ENCODE results near the gene CDT1.

The CDT1 gene

DNA sequence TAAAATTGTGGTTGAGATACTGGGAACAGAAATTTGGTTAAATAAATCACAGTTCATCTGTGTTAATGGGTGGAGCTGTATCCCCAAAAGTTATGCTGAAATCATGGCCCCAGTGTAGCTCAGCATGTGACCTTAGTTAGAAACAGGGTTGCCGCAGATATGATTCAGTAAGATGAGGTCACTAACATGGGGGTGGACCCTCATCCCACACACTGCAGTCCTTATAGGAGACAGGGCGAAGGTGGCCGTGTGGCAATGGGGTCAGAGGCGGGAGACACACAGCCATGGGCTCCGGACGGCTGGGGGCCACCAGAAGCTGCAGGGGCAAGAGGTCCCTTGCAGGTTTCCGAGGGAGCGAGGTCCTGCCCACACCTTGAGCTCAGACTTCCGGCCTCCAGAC, 42.5 kb downstream of the CDT1 start:
- H3K27me3 ChIP-seq (ENCODE audit: low read length): no peaks in the 10 kb centered on the region
- no peak overlapping the region for H3K4me2 ChIP-seq (ENCODE audit: low read depth, low read length, poor library complexity, severe bottlenecking)
- no peak overlapping the region for H3K27ac ChIP-seq (ENCODE audit: low read depth, low read length)
- no peak overlapping the region for H3K4me3 ChIP-seq (ENCODE audit: insufficient read depth, low read length, poor library complexity, severe bottlenecking)
- H3K9me3 ChIP-seq (ENCODE audit: insufficient read depth, low read length): no peaks in the 10 kb centered on the region
- no peak overlapping the region for H2AFZ ChIP-seq (ENCODE audit: low read depth, low read length, severe bottlenecking)
- TF ChIP-seq, protein P1, sequence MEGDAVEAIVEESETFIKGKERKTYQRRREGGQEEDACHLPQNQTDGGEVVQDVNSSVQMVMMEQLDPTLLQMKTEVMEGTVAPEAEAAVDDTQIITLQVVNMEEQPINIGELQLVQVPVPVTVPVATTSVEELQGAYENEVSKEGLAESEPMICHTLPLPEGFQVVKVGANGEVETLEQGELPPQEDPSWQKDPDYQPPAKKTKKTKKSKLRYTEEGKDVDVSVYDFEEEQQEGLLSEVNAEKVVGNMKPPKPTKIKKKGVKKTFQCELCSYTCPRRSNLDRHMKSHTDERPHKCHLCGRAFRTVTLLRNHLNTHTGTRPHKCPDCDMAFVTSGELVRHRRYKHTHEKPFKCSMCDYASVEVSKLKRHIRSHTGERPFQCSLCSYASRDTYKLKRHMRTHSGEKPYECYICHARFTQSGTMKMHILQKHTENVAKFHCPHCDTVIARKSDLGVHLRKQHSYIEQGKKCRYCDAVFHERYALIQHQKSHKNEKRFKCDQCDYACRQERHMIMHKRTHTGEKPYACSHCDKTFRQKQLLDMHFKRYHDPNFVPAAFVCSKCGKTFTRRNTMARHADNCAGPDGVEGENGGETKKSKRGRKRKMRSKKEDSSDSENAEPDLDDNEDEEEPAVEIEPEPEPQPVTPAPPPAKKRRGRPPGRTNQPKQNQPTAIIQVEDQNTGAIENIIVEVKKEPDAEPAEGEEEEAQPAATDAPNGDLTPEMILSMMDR (IDR thresholded peaks at IDR 0.05; ENCODE audit: insufficient read depth, low read length, poor library complexity, severe bottlenecking): no peak
- no peak for TF ChIP-seq EZH2phosphoT487 (conservative IDR thresholded peaks at IDR 0.05; ENCODE audit: low read length)
- H3K79me2 ChIP-seq (ENCODE audit: insufficient read depth, low read length): no peaks in the 10 kb centered on the region
- H3K9me2 ChIP-seq (replicated peaks; ENCODE audit: insufficient read depth, low read length): no peaks in the 10 kb centered on the region
- H3F3A ChIP-seq (ENCODE audit: insufficient read depth): no peaks in the 10 kb centered on the region
- H4K20me1 ChIP-seq (ENCODE audit: low read depth, low read length): no peaks in the 10 kb centered on the region
- H3K36me3 ChIP-seq (ENCODE audit: low read length): no peaks in the 10 kb centered on the region
- H3K9ac ChIP-seq (ENCODE audit: low read length): no peak overlapping the region

DNA sequence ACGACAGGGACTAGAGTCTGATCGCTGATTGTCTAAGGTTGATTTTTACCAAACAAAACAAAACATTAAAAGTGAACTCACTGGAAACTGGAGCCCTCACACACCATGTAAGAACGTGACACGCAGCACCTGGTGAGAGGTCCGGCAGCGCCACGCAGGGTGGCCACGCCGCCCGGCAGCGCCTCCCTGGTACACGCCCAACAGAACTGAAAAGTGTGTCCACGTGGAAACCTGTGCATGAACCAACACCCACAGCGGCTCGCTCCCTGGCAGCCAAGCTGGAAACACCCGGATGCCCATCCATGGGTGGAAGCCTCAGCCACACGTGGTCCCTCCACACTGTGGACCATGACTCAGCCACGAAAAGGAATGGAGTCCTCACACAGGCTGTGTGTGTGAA, 44.1 kb downstream of the CDT1 start:
- Histone ChIP-seq H3K79me2 (ENCODE audit: insufficient read depth, low read length) (no peaks in the 10 kb centered on the region), H3K27me3 (ENCODE audit: low read length) (no peaks in the 10 kb centered on the region), H3K9me2 (replicated peaks; ENCODE audit: insufficient read depth, low read length) (no peaks in the 10 kb centered on the region), H3K27ac (ENCODE audit: low read depth, low read length) (no peak overlapping the region), H3K9ac (ENCODE audit: low read length) (no peak overlapping the region), H3K4me2 (ENCODE audit: low read depth, low read length, poor library complexity, severe bottlenecking) (no peak overlapping the region), H3F3A (ENCODE audit: insufficient read depth) (no peaks in the 10 kb centered on the region), H4K20me1 (ENCODE audit: low read depth, low read length) (no peaks in the 10 kb centered on the region), H3K36me3 (ENCODE audit: low read length) (no peaks in the 10 kb centered on the region), H3K4me3 (ENCODE audit: insufficient read depth, low read length, poor library complexity, severe bottlenecking) (no peak overlapping the region), H3K9me3 (ENCODE audit: insufficient read depth, low read length) (no peaks in the 10 kb centered on the region), H2AFZ (ENCODE audit: low read depth, low read length, severe bottlenecking) (no peak overlapping the region)
- TF ChIP-seq, protein P1 (IDR thresholded peaks at IDR 0.05; ENCODE audit: insufficient read depth, low read length, poor library complexity, severe bottlenecking): no peak
- TF ChIP-seq EZH2phosphoT487 (conservative IDR thresholded peaks at IDR 0.05; ENCODE audit: low read length): no peak

DNA sequence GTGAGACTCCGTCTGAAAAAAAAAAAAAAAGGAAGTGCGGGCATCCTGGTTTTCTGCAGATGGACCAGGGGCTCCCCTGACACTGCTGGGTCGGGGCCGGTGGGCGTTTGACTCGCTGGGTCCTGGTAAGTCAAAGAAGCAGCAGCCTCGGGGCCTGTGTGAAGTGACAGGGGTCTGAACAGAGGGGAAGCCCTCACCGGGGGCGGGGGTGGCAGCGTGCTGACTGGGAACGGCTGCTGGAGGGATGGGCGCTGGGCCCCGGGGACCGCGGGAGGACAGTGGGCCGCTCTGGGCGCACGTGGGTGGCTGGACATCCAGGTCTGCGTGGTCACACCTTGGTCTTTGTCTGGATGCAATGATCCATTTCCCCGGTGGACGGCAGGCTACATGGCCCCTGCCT, 45.0 kb downstream of the CDT1 start:
- TF ChIP-seq EZH2phosphoT487 (conservative IDR thresholded peaks at IDR 0.05; ENCODE audit: low read length): no peak
- TF ChIP-seq, protein P1 (IDR thresholded peaks at IDR 0.05; ENCODE audit: insufficient read depth, low read length, poor library complexity, severe bottlenecking): no peak
- no peaks in the 10 kb centered on the region for H4K20me1 ChIP-seq (ENCODE audit: low read depth, low read length)
- H3K79me2 ChIP-seq (ENCODE audit: insufficient read depth, low read length): no peaks in the 10 kb centered on the region
- no peak overlapping the region for H3K4me2 ChIP-seq (ENCODE audit: low read depth, low read length, poor library complexity, severe bottlenecking)
- no peak overlapping the region for H3K4me3 ChIP-seq (ENCODE audit: insufficient read depth, low read length, poor library complexity, severe bottlenecking)
- no peak overlapping the region for H2AFZ ChIP-seq (ENCODE audit: low read depth, low read length, severe bottlenecking)
- no peaks in the 10 kb centered on the region for H3K9me3 ChIP-seq (ENCODE audit: insufficient read depth, low read length)
- no peaks in the 10 kb centered on the region for H3K27me3 ChIP-seq (ENCODE audit: low read length)
- no peak overlapping the region for H3K27ac ChIP-seq (ENCODE audit: low read depth, low read length)
- H3K9ac ChIP-seq (ENCODE audit: low read length): no peak overlapping the region
- H3K36me3 ChIP-seq (ENCODE audit: low read length): no peaks in the 10 kb centered on the region
- H3K9me2 ChIP-seq (replicated peaks; ENCODE audit: insufficient read depth, low read length): no peaks in the 10 kb centered on the region
- H3F3A ChIP-seq (ENCODE audit: insufficient read depth): no peaks in the 10 kb centered on the region
